PC-3 (cell line): ENCODE data around the gene SMAD7. TPM values are rescaled to one million over a fixed set of nuclear protein-coding genes. Genes with fewer than 3 reads are reported as not detected.
A peak's percentile ranks its signal among the peaks of the same experiment; 100 is the strongest.

ENCODE experiments used
- ATAC-seq: fragments of 200-7000 bp; cut with Tn5 transposase; 2 replicates; pipeline ENCODE4 v1.9.1; 2020; ENCODE audit warnings: mild to moderate bottlenecking, moderate library complexity
- BruUV-seq: library from RNA; stranded (reverse); fragments of 400-500 nt; replicated peaks from 2 replicates; lab custom pipeline; 2021; lab: Mats Ljungman, UMichigan
- CTCF ChIA-PET: fragments of 300-600 bp; sonication (Branson Sonifier 250); formaldehyde crosslinking; loops from one replicate; lab custom pipeline; 2022; ENCODE audit warnings: antibody characterized with exemption; lab: Charles Lee
- POLR2A ChIA-PET: fragments of 300-600 bp; sonication (Branson Sonifier 250); formaldehyde crosslinking; loops from one replicate; lab custom pipeline; 2022; ENCODE audit warnings: antibody characterized with exemption; ENCODE audit not compliant: unreplicated experiment; lab: Charles Lee
- DNase-seq: peaks from one replicate; pipeline ENCODE4 v3.0.0-alpha.2; 2015
- H2AFZ ChIP-seq: fragments of 300-600 bp; sonication (generic); 2 replicates; pipeline ENCODE4 v1.6.0; 2016; ENCODE audit warnings: antibody characterized with exemption, low read length
- H3F3A ChIP-seq: fragments of 300-600 bp; sonication (generic); one replicate; pipeline ENCODE4 v1.6.0; 2017; ENCODE audit warnings: antibody characterized with exemption, low read length, control low read depth, mild to moderate bottlenecking; ENCODE audit not compliant: unreplicated experiment
- H3K27ac ChIP-seq: fragments of 300-600 bp; sonication (generic); 2 replicates; pipeline ENCODE4 v1.5.1; 2016; ENCODE audit warnings: mild to moderate bottlenecking, low read length
- H3K27me3 ChIP-seq: fragments of 300-600 bp; sonication (generic); 2 replicates; pipeline ENCODE4 v1.6.1; 2016; ENCODE audit warnings: low read length, mixed read lengths
- H3K36me3 ChIP-seq: fragments of 300-600 bp; sonication (generic); 2 replicates; pipeline ENCODE4 v1.6.1; 2016; ENCODE audit warnings: low read depth, mixed run types, low read length, mixed read lengths
- H3K4me1 ChIP-seq: fragments of 300-600 bp; sonication (generic); 2 replicates; pipeline ENCODE4 v1.5.1; 2016; ENCODE audit warnings: low read length; ENCODE audit not compliant: insufficient read depth
- H3K4me2 ChIP-seq: fragments of 300-600 bp; sonication (generic); 2 replicates; pipeline ENCODE4 v1.6.0; 2016; ENCODE audit warnings: low read length
- H3K4me3 ChIP-seq: fragments of 300-600 bp; sonication (generic); 2 replicates; pipeline ENCODE4 v1.5.1; 2016; ENCODE audit warnings: mild to moderate bottlenecking, low read length, mixed read lengths
- H3K79me2 ChIP-seq: fragments of 300-600 bp; sonication (generic); 2 replicates; pipeline ENCODE4 v1.6.1; 2017; ENCODE audit warnings: low read length, mixed read lengths
- H3K9ac ChIP-seq: fragments of 300-600 bp; sonication (generic); 2 replicates; pipeline ENCODE4 v1.6.0; 2016; ENCODE audit warnings: mild to moderate bottlenecking, low read length
- H3K9me2 ChIP-seq: fragments of 300-600 bp; sonication (generic); replicated peaks from 2 replicates; pipeline ENCODE4 v1.6.1; 2016; ENCODE audit warnings: mixed run types, low read length, mixed read lengths
- H3K9me3 ChIP-seq: fragments of 300-600 bp; sonication (generic); 2 replicates; pipeline ENCODE4 v1.6.1; 2016; ENCODE audit warnings: low read length, mixed read lengths
- H4K20me1 ChIP-seq: fragments of 300-600 bp; sonication (generic); 2 replicates; pipeline ENCODE4 v1.6.1; 2016; ENCODE audit warnings: low read length, mixed read lengths
- EZH2 ChIP-seq: fragments of 300-600 bp; sonication (generic); IDR thresholded peaks from one replicate; pipeline ENCODE4 v1.6.1; 2017; ENCODE audit warnings: antibody characterized with exemption, mild to moderate bottlenecking, low read length; ENCODE audit not compliant: unreplicated experiment
- EZH2phosphoT487 ChIP-seq: fragments of 300-600 bp; sonication (generic); IDR thresholded peaks from 2 replicates; pipeline ENCODE4 v1.6.1; 2018; ENCODE audit warnings: mild to moderate bottlenecking, antibody characterized with exemption, low read length, borderline replicate concordance
- intact Hi-C: fragments of 100-400 bp; cut with micrococcal nuclease; formaldehyde crosslinking; loops from 2 replicates; pipeline ENCODE4 v1.9.0; 2023
- total RNA-seq: library from RNA; depleted of rRNA; stranded (reverse); fragments of >200 nt; gene quantifications from 2 replicates; pipeline ENCODE4 v1.2.3, GENCODE V29; 2014
- TF ChIP-seq, protein P1 (sequence below): fragments of 300-600 bp; sonication (generic); conservative IDR thresholded peaks from 2 replicates; pipeline ENCODE4 v1.5.1; 2017; ENCODE audit warnings: antibody characterized with exemption, low read depth, mild to moderate bottlenecking, low read length

The SMAD7 gene
- total RNA-seq, 1 experiment from 2014 or later = 9.4 TPM

DNA sequence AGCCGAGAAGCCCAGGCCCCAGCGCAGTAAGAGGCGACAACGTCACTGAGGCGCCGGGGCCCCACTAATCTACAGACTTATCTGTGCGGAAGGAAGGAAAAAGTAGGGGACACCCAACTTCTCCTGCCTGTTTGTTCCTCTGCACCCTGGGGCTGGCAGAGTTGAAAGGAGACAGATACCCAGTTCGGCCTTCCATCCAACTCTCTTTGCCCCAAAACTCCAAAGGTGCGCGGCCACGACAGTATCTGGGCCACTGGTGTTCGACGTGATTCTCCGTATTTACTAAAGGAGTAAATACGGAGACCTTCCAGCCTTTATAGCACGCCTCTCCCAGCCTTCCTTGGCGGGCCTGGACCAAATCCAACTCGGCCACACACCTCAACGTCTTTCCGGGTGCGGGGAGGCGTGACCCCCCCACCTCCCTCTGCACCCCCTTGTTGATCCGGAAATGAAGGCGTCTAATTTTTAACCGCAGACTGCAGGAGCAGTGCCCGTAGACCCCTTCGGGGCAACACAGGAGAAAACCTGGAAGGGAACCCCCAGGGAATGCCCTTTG, 1.6 kb downstream of the SMAD7 start:
- no TSS peak for BruUV-seq
- peaks cover 9% of the 10 kb centered on the region; the same call in 1 of the 2 replicates for H4K20me1 ChIP-seq

DNA sequence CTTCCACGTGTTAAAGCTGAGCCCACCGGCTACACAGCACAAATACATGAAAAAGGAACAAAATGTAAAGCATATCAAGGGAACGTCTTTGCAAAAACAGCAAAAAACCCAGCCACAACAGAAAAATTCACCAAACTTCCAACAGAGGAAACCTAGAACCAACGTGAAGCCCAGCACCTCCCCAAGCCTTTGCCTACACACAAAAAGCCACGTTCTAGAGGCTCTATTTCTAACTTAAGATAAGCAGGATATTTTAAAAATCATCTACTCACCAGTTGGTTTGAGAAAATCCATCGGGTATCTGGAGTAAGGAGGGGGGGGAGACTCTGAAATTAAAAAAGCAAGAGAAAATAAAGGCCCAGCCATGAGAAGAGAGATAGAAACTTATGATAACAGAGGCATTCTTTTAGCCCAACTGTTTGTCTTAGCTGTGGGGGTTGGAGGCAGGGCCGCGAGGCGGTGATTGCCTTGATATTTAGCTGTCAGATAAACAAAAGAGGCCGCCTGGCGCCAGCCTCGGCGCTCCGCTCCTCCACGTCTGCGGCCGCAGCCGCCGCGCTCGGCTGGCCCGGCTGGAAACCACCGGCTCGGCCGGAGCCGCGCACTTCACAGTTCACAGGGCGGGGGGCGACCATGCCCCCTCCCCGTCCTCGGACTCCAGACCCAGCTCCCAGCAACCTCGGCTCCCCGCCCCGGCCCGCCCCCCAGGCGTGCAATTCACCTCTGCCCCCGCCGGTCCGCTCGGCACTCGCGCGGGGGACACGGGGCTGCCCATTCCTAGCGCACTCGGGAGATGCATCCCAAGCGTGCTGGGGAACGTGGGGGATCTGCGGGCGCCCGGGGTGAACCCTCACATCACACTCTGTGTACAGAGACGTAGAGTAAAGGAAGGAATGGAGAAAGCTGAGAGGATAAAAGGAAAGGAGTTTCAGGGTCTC, 2.4 kb downstream of the SMAD7 start:
- peaks cover 9% of the 10 kb centered on the region; the same call in 1 of the 2 replicates for H4K20me1 ChIP-seq
- intact Hi-C loops = loop anchor here (5.0 to 10.0 kb wide), 2 partner anchors 96 to 116 kb away; no protein-coding TSS in a partner anchor
- POLR2A ChIA-PET = no interaction called here
- peak overlapping the region; percentile 31 for H3K9ac ChIP-seq
- TF ChIP-seq EZH2 (no peak), EZH2phosphoT487 (no peak)
- TF ChIP-seq, protein P1, sequence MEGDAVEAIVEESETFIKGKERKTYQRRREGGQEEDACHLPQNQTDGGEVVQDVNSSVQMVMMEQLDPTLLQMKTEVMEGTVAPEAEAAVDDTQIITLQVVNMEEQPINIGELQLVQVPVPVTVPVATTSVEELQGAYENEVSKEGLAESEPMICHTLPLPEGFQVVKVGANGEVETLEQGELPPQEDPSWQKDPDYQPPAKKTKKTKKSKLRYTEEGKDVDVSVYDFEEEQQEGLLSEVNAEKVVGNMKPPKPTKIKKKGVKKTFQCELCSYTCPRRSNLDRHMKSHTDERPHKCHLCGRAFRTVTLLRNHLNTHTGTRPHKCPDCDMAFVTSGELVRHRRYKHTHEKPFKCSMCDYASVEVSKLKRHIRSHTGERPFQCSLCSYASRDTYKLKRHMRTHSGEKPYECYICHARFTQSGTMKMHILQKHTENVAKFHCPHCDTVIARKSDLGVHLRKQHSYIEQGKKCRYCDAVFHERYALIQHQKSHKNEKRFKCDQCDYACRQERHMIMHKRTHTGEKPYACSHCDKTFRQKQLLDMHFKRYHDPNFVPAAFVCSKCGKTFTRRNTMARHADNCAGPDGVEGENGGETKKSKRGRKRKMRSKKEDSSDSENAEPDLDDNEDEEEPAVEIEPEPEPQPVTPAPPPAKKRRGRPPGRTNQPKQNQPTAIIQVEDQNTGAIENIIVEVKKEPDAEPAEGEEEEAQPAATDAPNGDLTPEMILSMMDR = no peak
- H3K79me2 ChIP-seq = peaks cover 52% of the 10 kb centered on the region
- H3K27ac ChIP-seq = no peak overlapping the region
- H3K36me3 ChIP-seq = no peaks in the 10 kb centered on the region
- H2AFZ ChIP-seq = no peak overlapping the region
- no peaks in the 10 kb centered on the region for H3K9me2 ChIP-seq
- no peak for ATAC-seq
- H3K4me1 ChIP-seq = peaks cover 29% of the 10 kb centered on the region
- H3K27me3 ChIP-seq = no peaks in the 10 kb centered on the region
- peak; percentile 20 for DNase-seq
- no peaks in the 10 kb centered on the region for H3K9me3 ChIP-seq
- no TSS peak for BruUV-seq
- CTCF ChIA-PET = no interaction called here
- H3K4me2 ChIP-seq = peak overlapping the region; percentile 87
- no peaks in the 10 kb centered on the region for H3F3A ChIP-seq
- peak overlapping the region; percentile 74 for H3K4me3 ChIP-seq

More for the DNA sequence above, 1.6 kb downstream of the SMAD7 start:
- ATAC-seq (no peak), DNase-seq (peak; percentile 14)
- H3F3A ChIP-seq = no peaks in the 10 kb centered on the region
- no peaks in the 10 kb centered on the region for H3K36me3 ChIP-seq
- peaks cover 22% of the 10 kb centered on the region for H3K4me1 ChIP-seq
- no peaks in the 10 kb centered on the region for H3K9me2 ChIP-seq
- H2AFZ ChIP-seq = no peak overlapping the region
- peak overlapping the region; percentile 87 for H3K4me2 ChIP-seq
- no peak overlapping the region for H3K27ac ChIP-seq
- TF ChIP-seq EZH2phosphoT487 (no peak), EZH2 (no peak)
- TF ChIP-seq, protein P1 = no peak
- H3K27me3 ChIP-seq = no peaks in the 10 kb centered on the region
- intact Hi-C loops = loop anchor here (5.0 to 10.0 kb wide), 2 partner anchors 96 to 117 kb away; no protein-coding TSS in a partner anchor
- peak overlapping the region; percentile 31; the same call in 1 of the 2 replicates for H3K9ac ChIP-seq
- ChIA-PET POLR2A (interaction anchor here (0.6 kb wide), 1 partner anchor 91 kb away, joined by 3 read pairs; no protein-coding TSS in a partner anchor), CTCF (interaction anchor here (0.7 kb wide), 1 partner anchor 228 kb away, joined by 3 read pairs; no protein-coding TSS in a partner anchor)
- no peaks in the 10 kb centered on the region for H3K9me3 ChIP-seq
- peak overlapping the region; percentile 74 for H3K4me3 ChIP-seq
- H3K79me2 ChIP-seq = peaks cover 51% of the 10 kb centered on the region
